ENCODE results near the gene TMEM219.
"Not testable (repeated sequence)": the region's sequence is repeated elsewhere in the genome, so short reads cannot be mapped to it uniquely, and the experiment has no call there.

Gene TMEM219

DNA sequence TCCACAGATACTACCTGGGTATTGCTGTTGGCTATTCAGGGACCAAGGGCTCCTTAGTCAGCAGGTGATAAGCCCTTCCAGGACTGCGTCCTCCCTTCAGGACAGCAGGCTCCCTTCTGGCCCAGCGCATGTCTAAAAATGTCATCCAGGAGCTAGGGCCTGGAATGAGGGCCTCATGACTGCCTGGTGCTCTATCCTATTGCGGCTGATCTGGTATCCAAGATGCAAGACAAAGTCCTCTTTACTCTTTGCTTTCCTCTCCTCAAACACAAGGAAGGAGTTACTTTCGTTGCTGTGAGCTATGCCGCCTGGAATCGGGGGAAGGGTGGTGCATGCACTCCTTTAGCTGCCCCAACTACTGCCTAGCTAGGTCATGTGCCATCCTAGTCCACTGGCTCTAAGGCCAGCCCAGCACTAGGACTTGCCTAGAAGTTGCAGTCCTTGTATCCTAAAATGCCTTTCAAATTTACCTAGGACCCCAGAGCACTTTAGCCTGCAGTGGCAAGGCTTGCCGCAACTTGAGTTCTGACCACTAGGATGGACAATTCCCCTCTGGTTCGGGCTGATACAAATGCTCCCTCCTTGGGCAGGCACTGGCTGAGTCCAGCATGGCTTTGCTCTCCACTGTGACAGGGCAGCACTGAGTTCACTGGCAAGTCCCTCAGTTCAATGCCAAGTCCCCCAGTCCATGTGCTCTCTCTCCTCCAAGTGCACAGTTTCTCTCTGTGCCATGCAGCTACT is 10.1 kb upstream of the TMEM219 start:
- DNase-seq (ENCODE audit: low read depth, low spot score), result no peak

DNA sequence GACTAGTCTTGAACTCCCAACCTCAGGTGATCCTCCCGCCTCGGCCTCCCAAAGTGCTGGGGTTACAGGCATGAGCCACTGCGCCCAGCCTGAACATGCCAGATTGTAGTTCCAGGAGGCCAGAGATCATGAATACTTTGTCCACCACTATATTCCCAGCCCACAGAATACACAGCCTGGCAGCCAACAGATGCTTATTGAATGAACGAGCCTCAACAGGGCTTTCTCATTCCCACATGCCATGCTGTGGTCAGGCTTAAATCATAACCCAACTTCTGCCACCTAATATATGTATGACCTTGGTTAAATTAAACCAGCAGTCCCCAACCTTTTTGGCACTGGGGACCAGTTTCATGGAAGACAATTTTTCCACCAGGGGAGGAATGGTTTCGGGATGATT is 3.1 kb upstream of the TMEM219 start:
- DNase-seq (ENCODE audit: low read depth, low spot score), result no peak

DNA sequence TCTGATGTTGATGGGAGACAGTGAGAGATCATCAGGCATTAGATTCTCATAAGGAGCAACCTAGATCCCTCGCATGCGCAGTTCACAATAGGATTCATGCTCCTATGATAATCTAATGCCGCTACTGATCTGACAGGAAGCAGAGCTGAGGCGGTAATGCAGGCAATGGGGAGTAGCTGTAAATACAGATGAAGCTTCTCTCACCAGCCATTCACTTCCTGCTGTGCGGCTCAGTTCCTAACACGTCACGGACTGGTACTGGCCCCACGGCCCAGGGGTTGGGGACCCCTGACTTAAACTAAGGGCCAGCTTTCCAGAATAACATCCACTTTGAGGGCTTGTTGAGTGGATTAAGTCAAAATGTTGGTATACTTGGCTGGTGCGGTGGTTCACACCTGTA is 2.6 kb upstream of the TMEM219 start:
- no peak for DNase-seq (ENCODE audit: low read depth, low spot score)

DNA sequence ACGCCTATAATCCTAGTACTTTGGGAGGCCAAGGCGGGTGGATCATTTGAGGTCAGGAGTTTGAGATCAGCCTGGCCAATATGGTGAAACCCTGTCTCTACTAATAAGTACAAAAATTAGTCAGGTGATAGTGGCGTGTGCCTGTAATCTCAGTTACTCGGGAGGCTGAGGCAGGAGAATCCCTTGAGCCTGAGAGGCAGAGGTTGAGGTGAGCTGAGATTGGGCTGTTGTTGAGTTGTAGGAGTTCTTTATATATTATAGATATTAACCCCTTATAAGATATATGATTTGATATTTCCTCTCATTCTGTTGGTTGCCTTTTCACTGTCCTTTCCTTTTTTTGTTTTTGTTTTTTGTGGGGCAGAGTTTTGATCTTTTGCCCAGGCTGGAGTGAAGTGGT is 2.1 kb upstream of the TMEM219 start:
- not testable (repeated sequence) for DNase-seq (ENCODE audit: low read depth, low spot score)

DNA sequence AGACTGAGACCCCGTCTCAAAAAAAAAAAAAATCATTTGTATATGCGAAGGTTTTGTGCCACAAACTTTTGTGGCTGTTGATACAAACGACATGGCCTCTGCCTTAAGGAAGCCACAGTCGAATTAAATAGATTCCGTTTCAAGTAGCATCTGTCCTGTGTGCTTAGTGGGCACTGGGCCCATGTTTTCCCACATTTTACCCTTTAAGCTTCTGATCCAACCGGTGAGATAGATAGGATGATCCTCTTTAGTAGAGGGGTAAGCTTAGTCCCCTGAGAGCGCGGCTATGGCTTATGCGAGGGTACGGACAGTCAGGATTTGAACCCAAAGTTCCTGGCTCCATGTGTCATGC is 776 bp upstream of the TMEM219 start:
- no peak for DNase-seq (ENCODE audit: low read depth, low spot score)

DNA sequence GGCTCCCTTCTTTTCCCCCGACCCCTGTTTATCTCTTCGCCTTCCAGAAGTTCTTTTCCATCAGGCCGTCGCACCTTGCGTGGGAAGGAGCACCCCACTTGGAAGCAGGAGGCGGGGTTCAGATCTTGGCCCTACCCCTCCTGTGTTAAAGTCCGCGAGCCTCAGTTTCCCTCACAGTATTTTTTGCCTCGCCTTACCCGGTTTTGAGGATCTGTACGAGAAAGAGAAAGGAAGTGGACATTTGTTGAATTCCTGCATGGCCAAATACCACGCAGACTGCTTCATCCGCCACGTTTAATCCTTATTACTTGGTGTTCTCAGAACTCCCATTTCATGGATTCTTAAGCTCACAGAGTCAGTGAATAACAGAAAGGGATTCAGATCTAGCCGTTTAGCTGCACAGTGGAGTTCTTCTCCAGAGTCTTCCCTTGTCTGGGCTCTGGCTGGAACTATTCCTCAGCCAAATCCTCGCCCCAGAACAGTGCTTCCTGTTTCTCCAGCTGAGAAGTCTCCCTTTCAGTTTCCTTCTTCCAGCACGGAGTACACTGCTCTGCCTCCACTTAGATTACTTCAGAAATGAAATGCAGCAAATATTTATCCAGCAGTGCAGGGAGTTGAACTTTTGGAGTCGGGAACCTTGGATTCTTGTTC is 590 bp downstream of the TMEM219 start:
- DNase-seq (ENCODE audit: low read depth, low spot score), result no peak

DNA sequence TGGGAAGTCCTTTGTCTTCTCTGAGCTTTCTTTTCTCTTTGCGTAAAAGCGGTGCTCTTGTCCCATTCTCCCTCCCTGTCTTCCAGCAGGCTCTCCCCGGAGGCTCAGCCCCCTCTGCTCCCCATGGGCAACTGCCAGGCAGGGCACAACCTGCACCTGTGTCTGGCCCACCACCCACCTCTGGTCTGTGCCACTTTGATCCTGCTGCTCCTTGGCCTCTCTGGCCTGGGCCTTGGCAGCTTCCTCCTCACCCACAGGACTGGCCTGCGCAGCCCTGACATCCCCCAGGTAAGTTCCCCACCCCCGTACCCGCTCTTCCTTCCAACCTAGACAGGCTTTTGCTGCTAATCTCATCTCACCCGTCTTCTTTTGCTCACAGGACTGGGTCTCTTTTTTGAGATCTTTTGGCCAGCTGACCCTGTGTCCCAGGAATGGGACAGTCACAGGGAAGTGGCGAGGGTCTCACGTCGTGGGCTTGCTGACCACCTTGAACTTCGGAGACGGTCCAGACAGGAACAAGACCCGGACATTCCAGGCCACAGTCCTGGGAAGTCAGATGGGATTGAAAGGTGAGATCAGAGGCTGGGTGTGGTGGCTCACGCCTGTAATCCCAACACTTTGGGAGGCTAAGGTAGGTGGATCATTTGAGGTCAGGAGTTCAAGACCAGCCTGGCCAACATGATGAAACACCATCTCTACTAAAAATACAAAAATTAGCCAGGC is 1.3 kb downstream of the TMEM219 start:
- no peak for DNase-seq (ENCODE audit: low read depth, low spot score)

DNA sequence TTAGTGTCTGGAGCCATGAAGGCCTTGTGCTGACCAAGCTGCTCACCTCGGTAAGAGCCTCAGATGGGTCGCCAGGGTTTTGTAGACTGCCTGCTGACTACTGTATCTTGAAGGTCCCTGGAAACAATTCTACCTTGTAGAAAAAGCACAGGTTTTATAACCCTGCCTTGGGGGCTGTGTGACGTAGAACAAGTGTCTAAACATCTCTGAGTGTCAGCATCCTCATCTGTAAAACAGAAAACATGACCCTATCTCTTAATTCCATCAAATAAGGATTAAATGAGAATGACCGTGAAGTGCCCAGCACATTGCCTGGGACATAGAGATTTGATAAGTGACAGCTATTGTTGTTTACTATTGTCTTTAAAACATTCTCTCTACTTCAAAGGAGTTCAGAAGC is 6.3 kb downstream of the TMEM219 start:
- no peak for DNase-seq (ENCODE audit: low read depth, low spot score)

DNA sequence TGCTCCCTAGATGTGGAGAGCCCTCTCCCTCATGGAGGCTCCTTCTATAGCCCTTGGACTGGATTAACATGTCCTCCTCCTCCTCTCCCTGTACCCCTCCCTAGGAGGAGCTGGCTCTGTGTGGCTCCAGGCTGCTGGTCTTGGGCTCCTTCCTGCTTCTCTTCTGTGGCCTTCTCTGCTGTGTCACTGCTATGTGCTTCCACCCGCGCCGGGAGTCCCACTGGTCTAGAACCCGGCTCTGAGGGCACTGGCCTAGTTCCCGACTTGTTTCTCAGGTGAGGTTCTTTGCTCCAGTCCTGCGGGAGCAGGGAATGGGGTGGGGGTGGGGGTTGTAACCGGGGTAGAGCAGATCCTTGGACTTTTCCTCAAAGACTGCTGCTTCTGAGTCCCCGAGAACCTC is 9.4 kb downstream of the TMEM219 start:
- DNase-seq (ENCODE audit: low read depth, low spot score), result no peak

DNA sequence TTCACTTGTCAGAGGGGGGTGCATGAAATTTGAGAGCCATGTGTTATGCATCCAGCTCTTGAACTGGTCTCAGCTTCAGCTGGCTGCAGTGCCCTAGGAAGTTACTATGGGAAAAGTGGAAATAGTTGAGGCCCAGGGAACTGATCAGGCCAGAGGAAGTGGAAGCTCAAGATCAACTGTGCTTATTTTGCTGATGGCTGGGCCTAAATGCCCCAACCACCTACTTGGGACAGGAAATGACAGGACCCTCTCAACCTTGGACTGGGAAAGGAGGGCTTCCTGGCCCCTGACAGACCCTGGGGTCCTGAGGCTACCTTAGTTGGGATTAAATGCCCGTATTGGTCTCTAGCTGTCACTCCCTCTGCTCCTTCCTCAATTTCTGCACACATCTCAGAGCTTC is 10.6 kb downstream of the TMEM219 start:
- DNase-seq (ENCODE audit: low read depth, low spot score), result no peak

DNA sequence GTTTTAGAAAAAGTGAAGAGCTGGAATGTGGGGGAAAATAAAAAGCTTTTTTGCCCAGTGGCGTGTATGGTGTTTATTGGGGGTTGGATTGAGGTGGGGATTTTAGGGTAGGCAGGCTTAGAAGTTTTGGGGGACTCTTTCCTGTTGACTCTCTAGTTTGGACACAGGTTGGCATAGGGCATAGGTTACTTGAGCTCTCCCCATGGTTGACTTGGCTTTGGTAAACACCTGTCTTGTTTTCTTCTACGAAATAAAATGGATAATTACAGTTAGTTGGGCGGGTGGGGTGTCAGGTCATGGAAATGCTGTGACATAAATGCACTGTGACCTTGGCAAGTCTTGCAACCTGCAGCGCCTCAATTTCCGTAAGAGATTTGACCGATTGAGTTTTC is 11.1 kb downstream of the TMEM219 start:
- no peak for DNase-seq (ENCODE audit: low read depth, low spot score)

DNA sequence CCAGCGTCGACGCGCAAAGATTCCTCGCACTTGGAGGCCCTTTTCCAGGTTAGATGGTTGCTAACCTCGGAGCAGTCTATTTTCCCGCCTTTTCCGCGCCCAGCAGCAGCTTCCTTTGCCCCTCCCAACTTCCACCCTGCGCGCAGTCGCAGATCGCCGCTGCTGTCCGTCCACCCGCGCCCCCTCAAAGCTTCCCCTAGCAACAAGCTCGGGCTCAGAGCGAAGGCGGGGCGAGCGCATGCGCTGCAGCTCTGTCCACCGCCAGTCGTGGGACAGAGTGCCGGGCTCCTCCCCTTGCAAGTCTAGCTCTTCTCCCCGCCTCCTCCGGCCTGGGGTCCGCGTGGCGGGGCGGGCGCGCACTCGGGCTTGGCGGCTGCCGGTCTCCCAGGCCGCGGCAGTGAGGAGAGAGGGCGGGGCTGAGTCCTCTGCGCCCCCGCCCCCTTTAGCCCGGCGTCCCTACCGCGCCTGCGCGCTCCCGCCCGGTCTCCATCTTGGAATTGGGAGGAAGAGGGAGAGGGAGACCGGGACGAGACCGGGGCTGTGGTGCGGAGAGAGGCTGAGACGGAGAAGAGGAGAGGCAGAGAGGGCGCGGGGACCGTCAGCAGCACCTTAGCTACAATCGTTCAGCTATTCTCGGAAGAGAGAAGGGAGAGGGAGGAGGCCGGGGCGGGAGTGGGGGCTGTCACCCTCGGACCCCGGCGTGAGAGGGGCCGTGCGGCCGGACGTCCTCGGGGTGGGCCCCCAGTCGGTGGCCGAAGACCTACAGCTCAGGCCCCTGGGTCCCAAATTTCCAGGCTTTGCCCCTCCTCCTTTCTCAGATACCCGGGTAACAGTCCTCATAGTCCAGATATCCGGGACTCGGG is 11.7 kb downstream of the TMEM219 start, which contains the start of gene TAOK2:
TAOK2 (plus strand) TSS at position 485 of the 863 bp plus-strand sequence. CDS start 3,905 bp downstream, outside the sequence.
- DNase-seq (ENCODE audit: low read depth, low spot score), result peak; percentile 84

DNA sequence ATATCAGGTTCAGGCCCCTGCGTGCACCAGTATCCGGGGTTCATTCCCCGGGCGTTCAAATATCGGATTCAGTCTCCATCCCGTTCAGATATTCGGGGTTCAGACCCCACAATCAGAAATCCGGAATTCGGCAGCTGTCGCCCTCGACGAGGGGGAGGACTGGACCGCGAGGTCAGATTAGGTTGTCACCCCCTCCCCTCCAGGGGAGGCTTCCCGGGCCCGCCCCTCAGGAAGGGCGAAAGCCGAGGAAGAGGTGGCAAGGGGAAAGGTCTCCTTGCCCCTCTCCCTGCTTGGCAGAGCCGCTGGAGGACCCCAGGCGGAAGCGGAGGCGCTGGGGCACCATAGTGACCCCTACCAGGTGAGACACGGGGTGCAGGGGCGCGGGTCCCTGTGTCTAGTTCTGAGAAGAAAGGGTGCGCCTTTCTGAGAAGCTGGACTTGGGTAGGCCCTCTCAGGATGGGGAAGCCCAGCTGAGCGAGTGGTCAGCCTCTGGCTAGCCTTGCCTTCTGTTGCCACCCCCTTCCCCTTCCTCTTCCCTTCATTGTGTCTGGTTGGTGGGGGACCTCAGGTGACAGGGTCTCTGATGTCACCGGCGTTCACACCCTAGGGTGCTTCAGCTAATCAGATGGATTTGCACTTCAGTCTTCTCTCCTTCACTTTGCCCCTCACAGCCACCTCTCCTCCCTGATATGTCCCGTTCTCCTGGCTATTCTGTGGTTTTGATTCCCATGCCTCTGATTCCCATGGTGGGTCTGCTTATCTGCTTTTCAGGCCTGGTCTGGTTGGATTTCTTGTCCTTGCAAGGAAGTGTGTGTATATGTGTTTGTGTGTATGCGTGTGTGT is 12.6 kb downstream of the TMEM219 start:
- DNase-seq (ENCODE audit: low read depth, low spot score), result no peak

DNA sequence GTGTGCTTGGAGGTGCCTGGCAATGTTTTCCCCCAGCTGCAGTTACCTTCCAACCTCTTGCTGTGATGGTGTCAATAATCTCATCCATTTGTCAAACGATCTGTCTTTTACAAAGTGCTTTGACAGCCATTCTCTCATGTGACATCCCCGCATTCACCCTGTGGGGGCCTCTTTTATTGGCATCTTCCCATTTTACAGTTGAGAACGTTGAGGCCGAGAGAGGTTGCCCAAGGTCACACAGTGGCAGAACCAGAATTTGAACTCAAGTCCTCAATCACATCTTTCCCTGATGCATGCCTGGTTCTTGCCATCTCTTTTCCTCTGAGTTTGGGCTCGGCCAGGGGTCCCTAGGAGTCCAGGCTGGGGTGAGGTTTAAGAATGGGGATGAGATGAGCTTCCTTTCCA is 13.3 kb downstream of the TMEM219 start:
- no peak for DNase-seq (ENCODE audit: low read depth, low spot score)

DNA sequence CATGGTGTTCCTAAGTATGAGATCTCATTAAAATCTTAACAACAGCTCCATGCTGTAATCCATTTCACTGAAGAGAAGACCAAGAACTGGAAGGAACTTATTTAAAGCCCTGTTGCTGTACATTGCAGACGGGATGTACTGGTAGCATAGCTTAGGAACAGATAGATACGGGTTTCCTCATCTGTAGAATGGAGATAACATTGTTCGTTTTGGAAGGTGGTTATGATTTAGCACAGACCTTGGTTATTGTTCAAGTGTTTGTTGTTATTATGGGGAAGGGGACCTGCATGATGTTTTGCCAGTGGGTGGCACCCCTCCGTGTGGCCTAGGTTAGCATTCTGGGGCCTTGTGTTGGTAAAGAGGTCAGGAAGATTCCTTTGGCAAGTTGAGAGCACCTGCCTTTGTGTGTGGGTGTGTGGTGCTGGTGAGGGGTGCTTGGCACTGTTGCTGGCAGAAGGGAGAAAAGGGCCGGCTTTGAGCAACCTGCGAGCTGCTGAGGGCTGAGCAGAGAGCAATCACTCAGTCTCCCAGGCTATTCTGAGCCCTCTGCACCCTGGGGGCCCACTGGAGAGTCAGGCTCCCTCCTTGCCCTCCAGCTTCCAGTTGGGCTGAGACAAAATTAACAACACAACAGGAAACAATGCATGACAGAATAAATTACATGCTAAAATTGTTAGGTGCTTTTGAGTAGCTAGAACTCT is 14.1 kb downstream of the TMEM219 start:
- no peak for DNase-seq (ENCODE audit: low read depth, low spot score)

DNA sequence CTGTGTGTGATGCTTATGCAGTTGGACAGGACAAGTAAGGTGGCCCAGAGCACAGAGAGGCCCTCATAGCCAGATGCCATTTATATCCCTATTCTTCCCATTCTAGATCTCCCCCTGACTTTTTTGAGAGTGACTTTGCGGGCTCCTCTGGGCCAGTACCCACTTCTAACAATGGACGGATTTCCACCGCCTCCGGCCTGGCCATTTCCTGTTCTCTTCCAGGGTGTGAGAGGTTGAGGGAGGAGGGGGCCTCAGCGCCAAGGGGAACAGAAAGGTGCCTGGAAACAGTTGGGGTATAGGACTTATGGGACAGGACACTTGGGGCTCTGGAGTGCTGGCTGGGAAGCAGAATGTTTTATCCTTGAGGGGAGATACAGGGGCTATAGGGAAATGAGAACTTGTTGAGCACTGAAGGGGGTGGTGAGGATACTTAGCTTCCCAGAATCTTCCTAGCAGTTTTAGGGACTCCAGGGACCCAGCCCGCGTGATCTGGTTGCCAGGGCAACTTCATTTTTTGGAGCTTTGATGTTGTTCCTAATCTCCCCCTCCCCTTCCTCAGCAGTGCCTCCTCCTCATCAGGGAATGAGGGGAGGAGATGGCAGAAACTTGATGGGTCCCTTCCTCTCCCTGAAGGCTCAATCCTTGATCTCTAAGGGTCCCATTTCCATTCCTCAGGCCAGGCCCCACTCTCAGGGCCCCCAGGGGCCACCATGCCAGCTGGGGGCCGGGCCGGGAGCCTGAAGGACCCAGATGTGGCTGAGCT is 15.4 kb downstream of the TMEM219 start:
- DNase-seq (ENCODE audit: low read depth, low spot score), result no peak

DNA sequence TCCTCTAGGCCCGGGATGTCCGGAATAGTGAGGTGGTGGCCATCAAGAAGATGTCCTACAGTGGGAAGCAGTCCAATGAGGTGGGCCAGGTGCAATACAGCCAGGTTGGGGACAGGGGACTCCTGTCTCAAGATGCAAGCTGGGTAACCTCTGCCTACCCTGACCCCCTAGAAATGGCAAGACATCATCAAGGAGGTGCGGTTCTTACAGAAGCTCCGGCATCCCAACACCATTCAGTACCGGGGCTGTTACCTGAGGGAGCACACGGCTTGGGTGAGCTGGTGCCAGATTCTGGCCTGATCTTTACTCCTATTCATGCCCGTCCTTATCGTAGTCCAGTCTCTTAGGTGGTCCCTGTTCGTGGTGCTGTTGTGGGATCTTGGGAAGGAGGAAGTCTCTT is 16.2 kb downstream of the TMEM219 start:
- DNase-seq (ENCODE audit: low read depth, low spot score), result no peak

DNA sequence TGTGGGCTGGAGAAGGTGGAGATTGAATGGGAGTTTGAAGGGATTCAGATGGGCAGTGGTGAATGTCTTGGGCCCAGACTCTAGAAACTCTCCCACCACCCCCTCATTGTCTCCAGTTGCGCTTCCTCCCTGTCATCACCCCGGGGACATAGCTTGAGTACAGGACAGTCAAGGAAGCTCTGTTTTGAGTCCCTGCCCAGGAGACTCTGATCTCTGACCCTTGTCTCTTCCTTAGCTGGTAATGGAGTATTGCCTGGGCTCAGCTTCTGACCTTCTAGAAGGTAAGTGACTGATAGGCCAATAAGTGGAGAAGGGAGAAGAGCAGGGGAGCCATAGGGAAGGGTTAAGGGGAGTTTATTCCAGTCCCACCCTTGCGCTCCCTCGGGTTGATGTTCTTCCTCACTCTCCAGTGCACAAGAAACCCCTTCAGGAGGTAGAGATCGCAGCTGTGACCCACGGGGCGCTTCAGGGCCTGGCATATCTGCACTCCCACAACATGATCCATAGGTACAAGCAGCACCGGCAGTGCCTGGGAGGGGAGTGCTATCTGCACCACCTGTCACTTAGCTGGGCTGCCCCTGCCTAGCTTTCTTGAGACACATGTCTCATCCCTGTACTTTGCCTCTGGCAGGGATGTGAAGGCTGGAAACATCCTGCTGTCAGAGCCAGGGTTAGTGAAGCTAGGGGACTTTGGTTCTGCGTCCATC is 16.8 kb downstream of the TMEM219 start:
- no peak for DNase-seq (ENCODE audit: low read depth, low spot score)
